DMS153 (cell line): Measurements from ENCODE around the gene JKAMP.
A peak's percentile ranks its signal among the peaks of the same experiment; 100 is the strongest.

Source experiments
- DNase-seq: peaks from one replicate; lab custom pipeline; 2025; lab: John Stamatoyannopoulos, UW

JKAMP gene

GRCh38 chr14:59481871-59482540, 2.3 kb upstream of the JKAMP start:
- no peak for DNase-seq

- peak; percentile 1 for DNase-seq
Observed at GRCh38 chr14:59482541-59483331, 1.6 kb upstream of the JKAMP start.

GRCh38 chr14:59483363-59483762, 954 bp upstream of the JKAMP start:
- no peak for DNase-seq

GRCh38 chr14:59484639-59485175, 390 bp downstream of the JKAMP start:
- DNase-seq: no peak

- no peak for DNase-seq
Observed at GRCh38 chr14:59490756-59491155, 6.4 kb downstream of the JKAMP start.

GRCh38 chr14:59492384-59492783, 8.1 kb downstream of the JKAMP start:
- DNase-seq: no peak

- no peak for DNase-seq
Observed at GRCh38 chr14:59500732-59501131, 16.4 kb downstream of the JKAMP start.

- no peak for DNase-seq
Observed at GRCh38 chr14:59503256-59503655, 18.9 kb downstream of the JKAMP start.

GRCh38 chr14:59507063-59507751, 22.9 kb downstream of the JKAMP start:
- DNase-seq: peak; percentile 45

GRCh38 chr14:59507752-59508103, 23.4 kb downstream of the JKAMP start:
- DNase-seq: no peak

GRCh38 chr14:59509101-59509500, 24.8 kb downstream of the JKAMP start:
- DNase-seq: no peak

GRCh38 chr14:59510001-59510400, 25.7 kb downstream of the JKAMP start:
- DNase-seq: no peak

- no peak for DNase-seq
Observed at GRCh38 chr14:59510966-59511365, 26.6 kb downstream of the JKAMP start.

GRCh38 chr14:59511916-59512575, 27.7 kb downstream of the JKAMP start:
- no peak for DNase-seq

GRCh38 chr14:59520224-59520623, 35.9 kb downstream of the JKAMP start:
- DNase-seq: no peak

GRCh38 chr14:59529189-59529588, 44.9 kb downstream of the JKAMP start:
- no peak for DNase-seq

- no peak for DNase-seq
Observed at GRCh38 chr14:59530349-59530748, 46.0 kb downstream of the JKAMP start.

- no peak for DNase-seq
Observed at GRCh38 chr14:59532419-59532818, 48.1 kb downstream of the JKAMP start.

GRCh38 chr14:59534361-59534987, 50.2 kb downstream of the JKAMP start:
- DNase-seq: peak; percentile 11

- no peak for DNase-seq
Observed at GRCh38 chr14:59537476-59537875, 53.2 kb downstream of the JKAMP start.

- no peak for DNase-seq
Observed at GRCh38 chr14:59538936-59539335, 54.6 kb downstream of the JKAMP start.

- no peak for DNase-seq
Observed at GRCh38 chr14:59540852-59541251, 56.5 kb downstream of the JKAMP start.
